HG03354 (cell line): ENCODE data around the gene TCF3.
"Not testable (repeated sequence)": the region's sequence is repeated elsewhere in the genome, so short reads cannot be mapped to it uniquely, and the experiment has no call there.

ENCODE experiments used
- ATAC-seq: cut with Tn5 transposase; IDR thresholded peaks from one replicate; pipeline ENCODE4 v1.9.1; 2021; ENCODE audit warnings: mild to moderate bottlenecking; ENCODE audit not compliant: unreplicated experiment, poor library complexity, severe bottlenecking

Gene TCF3

GRCh38 chr19:1652471-1653299 lies at the start of gene TCF3:
TSS of gene TCF3 (minus strand) at chr19:1652615. CDS start at chr19:1650248, 2,367 bp downstream.
- ATAC-seq: peak; percentile 71

GRCh38 chr19:1700733-1701663 lies 48.6 kb upstream of the TCF3 start:
- ATAC-seq: no peak

GRCh38 chr19:1699998-1700732 lies 47.8 kb upstream of the TCF3 start:
- no peak for ATAC-seq

GRCh38 chr19:1699386-1699785 lies 47.0 kb upstream of the TCF3 start:
- no peak for ATAC-seq

- no peak for ATAC-seq
These were observed 46.2 kb upstream of the TCF3 start for GRCh38 chr19:1698636-1699035.

- ATAC-seq: not testable (repeated sequence)
These were observed 43.1 kb upstream of the TCF3 start for GRCh38 chr19:1695481-1695880.

GRCh38 chr19:1691589-1692290 lies 39.3 kb upstream of the TCF3 start:
- no peak for ATAC-seq

- no peak for ATAC-seq
These were observed 38.4 kb upstream of the TCF3 start for GRCh38 chr19:1690699-1691307.

- not testable (repeated sequence) for ATAC-seq
These were observed 33.4 kb upstream of the TCF3 start for GRCh38 chr19:1685785-1686184.

- no peak for ATAC-seq
These were observed 32.6 kb upstream of the TCF3 start for GRCh38 chr19:1685046-1685445.

- ATAC-seq: no peak
These were observed 32.1 kb upstream of the TCF3 start for GRCh38 chr19:1684573-1684912.

GRCh38 chr19:1683869-1684572 lies 31.6 kb upstream of the TCF3 start:
- no peak for ATAC-seq

- ATAC-seq: no peak
These were observed 28.6 kb upstream of the TCF3 start for GRCh38 chr19:1680976-1681375.

GRCh38 chr19:1678073-1678472 lies 25.7 kb upstream of the TCF3 start:
- no peak for ATAC-seq

- ATAC-seq: no peak
These were observed 24.2 kb upstream of the TCF3 start for GRCh38 chr19:1676351-1677266.

- no peak for ATAC-seq
These were observed 23.4 kb upstream of the TCF3 start for GRCh38 chr19:1675633-1676350.

GRCh38 chr19:1674293-1674679 lies 21.9 kb upstream of the TCF3 start:
- no peak for ATAC-seq
